C1 segment of cervical spinal cord (tissue), 14 donors: ENCODE data around the gene C12orf56.
"Not testable (repeated sequence)": the region's sequence is repeated elsewhere in the genome, so short reads cannot be mapped to it uniquely, and the experiment has no call there.

Experiments
- DNase-seq, 14 donors: peaks; one replicate each; lab custom pipeline; 2025; lab: John Stamatoyannopoulos, UW

Gene C12orf56

GRCh38 chr12:64236549-64236948 is 154.0 kb downstream of the C12orf56 start:
- DNase-seq, result no peak

GRCh38 chr12:64232196-64232595 is 158.4 kb downstream of the C12orf56 start:
- DNase-seq, result no peak

- peak in 6 of 14 donors; percentile 10 to 45 (median 20) for DNase-seq
These were observed 160.8 kb downstream of the C12orf56 start for GRCh38 chr12:64229796-64230195.

- DNase-seq, result peak in 2 of 14 donors; percentile 12 to 24
These were observed 161.3 kb downstream of the C12orf56 start for GRCh38 chr12:64229240-64229639.

- no peak for DNase-seq
These were observed 164.9 kb downstream of the C12orf56 start for GRCh38 chr12:64225626-64226025.

- peak; percentile 54 to 95 (median 90) for DNase-seq
These were observed 168.4 kb downstream of the C12orf56 start, which contains the start of gene KICS2 for GRCh38 chr12:64222009-64222765. Gene KICS2, minus strand, starts transcription at chr12:64222296. Its CDS starts 59 bp downstream, at chr12:64222237.

- DNase-seq, result peak in 12 of 14 donors; percentile 63 to 84 (median 80)
These were observed 168.9 kb downstream of the C12orf56 start for GRCh38 chr12:64221651-64222008.

- DNase-seq, result no peak
These were observed 170.5 kb downstream of the C12orf56 start for GRCh38 chr12:64220046-64220445.

GRCh38 chr12:64219145-64219544 is 171.4 kb downstream of the C12orf56 start:
- no peak for DNase-seq

- no peak for DNase-seq
These were observed 172.0 kb downstream of the C12orf56 start for GRCh38 chr12:64218597-64218996.

- not testable (repeated sequence) for DNase-seq
These were observed 172.9 kb downstream of the C12orf56 start for GRCh38 chr12:64217643-64218042.

- DNase-seq, result no peak
These were observed 174.3 kb downstream of the C12orf56 start for GRCh38 chr12:64216239-64216638.
